Endothelial cell of umbilical vein (primary cell): ENCODE measurements around the gene CNTNAP2.

Source experiments
- GATA2 ChIP-seq: IDR thresholded peaks from 2 replicates; pipeline ENCODE4 v1.7.0; 2011; ENCODE audit warnings: low read depth, mild to moderate bottlenecking, moderate library complexity, mixed read lengths, low read length; ENCODE audit not compliant: insufficient read length, insufficient read depth
- TF ChIP-seq, protein P1 (sequence below), 2 donors: IDR thresholded peaks; 1 replicate in 1 of 2; 2 replicates in 1 of 2; pipeline ENCODE4 v1.5.1; 2011; ENCODE audit warnings: low read length in 2 of 2, mild to moderate bottlenecking in 2 of 2, moderate library complexity in 2 of 2, control low read depth in 1 of 2, inconsistent platforms in 1 of 2, low read depth in 1 of 2; ENCODE audit not compliant: insufficient read depth in 1 of 2; ENCODE audit errors: extremely low read depth in 1 of 2

DNA sequence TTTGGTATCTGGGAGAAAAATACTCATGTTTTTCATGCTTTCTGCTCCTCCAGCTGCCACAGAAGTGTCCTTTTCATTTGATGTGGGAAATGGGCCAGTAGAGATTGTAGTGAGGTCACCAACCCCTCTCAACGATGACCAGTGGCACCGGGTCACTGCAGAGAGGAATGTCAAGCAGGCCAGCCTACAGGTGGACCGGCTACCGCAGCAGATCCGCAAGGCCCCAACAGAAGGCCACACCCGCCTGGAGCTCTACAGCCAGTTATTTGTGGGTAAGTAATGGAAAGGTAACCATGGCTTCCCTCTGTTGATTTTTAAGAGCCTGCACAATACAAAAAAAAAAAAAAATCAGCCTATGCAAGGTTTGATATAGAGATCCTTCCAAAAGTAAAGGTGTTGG, 2030.8 kb downstream of the CNTNAP2 start:
- TF ChIP-seq, protein P1, sequence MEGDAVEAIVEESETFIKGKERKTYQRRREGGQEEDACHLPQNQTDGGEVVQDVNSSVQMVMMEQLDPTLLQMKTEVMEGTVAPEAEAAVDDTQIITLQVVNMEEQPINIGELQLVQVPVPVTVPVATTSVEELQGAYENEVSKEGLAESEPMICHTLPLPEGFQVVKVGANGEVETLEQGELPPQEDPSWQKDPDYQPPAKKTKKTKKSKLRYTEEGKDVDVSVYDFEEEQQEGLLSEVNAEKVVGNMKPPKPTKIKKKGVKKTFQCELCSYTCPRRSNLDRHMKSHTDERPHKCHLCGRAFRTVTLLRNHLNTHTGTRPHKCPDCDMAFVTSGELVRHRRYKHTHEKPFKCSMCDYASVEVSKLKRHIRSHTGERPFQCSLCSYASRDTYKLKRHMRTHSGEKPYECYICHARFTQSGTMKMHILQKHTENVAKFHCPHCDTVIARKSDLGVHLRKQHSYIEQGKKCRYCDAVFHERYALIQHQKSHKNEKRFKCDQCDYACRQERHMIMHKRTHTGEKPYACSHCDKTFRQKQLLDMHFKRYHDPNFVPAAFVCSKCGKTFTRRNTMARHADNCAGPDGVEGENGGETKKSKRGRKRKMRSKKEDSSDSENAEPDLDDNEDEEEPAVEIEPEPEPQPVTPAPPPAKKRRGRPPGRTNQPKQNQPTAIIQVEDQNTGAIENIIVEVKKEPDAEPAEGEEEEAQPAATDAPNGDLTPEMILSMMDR (IDR thresholded peaks at IDR 0.05; ENCODE audit: extremely low read depth in 1 of 2, insufficient read depth in 1 of 2, low read depth in 1 of 2, low read length in 2 of 2) = no peak
- no peak for TF ChIP-seq GATA2
